CD4-positive, alpha-beta memory T cell (primary cell): ENCODE results near the gene AKR7A3. TPM values are rescaled to one million over a fixed set of nuclear protein-coding genes. Genes with fewer than 3 reads are reported as not detected.

Experiments used
- CTCF ChIA-PET: fragments of 350-600 bp; sonication (Branson Sonifier 250); formaldehyde crosslinking; loops from one replicate; lab custom pipeline; 2021; ENCODE audit warnings: inconsistent platforms; ENCODE audit not compliant: partially characterized antibody; lab: Charles Lee
- POLR2A ChIA-PET: fragments of 350-600 bp; sonication (Branson Sonifier 250); formaldehyde crosslinking; loops from one replicate; lab custom pipeline; 2021; ENCODE audit not compliant: partially characterized antibody; lab: Charles Lee
- DNase-seq, 5 donors: peaks; one replicate each; pipeline versions ENCODE4 v3.0.0 to v3.0.0-alpha.2; 2020 to 2022; ENCODE audit warnings: mixed read lengths in 1 of 5
- H3K27ac ChIP-seq: one replicate; pipeline ENCODE4 v1.7.0; 2013; ENCODE audit warnings: low read depth, low read length
- H3K27me3 ChIP-seq: 2 replicates; pipeline ENCODE4 v1.7.0; 2013; ENCODE audit warnings: mild to moderate bottlenecking, low read length, moderate library complexity; ENCODE audit not compliant: insufficient read depth
- H3K36me3 ChIP-seq: 2 replicates; pipeline ENCODE4 v1.7.0; 2013; ENCODE audit warnings: mild to moderate bottlenecking, low read length, moderate library complexity; ENCODE audit not compliant: insufficient read depth
- H3K4me1 ChIP-seq: 2 replicates; pipeline ENCODE4 v1.7.0; 2013; ENCODE audit warnings: mild to moderate bottlenecking, low read length, moderate library complexity; ENCODE audit not compliant: insufficient read depth
- H3K4me3 ChIP-seq, 2 donors: one replicate each; pipeline ENCODE4 v1.7.0; 2013; ENCODE audit warnings: low read length in 2 of 2, mild to moderate bottlenecking in 1 of 2
- H3K9me3 ChIP-seq, 2 donors: one replicate each; pipeline ENCODE4 v1.7.0; 2013; ENCODE audit warnings: low read length in 2 of 2, control low read depth in 1 of 2; ENCODE audit not compliant: control insufficient read depth in 1 of 2
- H3K27ac Mint-ChIP-seq, 7 donors: one replicate each; pipeline ENCODE4 v1.8.0; 2020 to 2021; ENCODE audit warnings: mixed read lengths in 7 of 7, mild to moderate bottlenecking in 6 of 7, inconsistent platforms in 3 of 7, moderate library complexity in 3 of 7
- H3K27me3 Mint-ChIP-seq, 2 donors: one replicate each; pipeline ENCODE4 v1.8.0; 2020 to 2021; ENCODE audit warnings: mixed read lengths in 2 of 2
- H3K36me3 Mint-ChIP-seq, 2 donors: one replicate each; pipeline ENCODE4 v1.8.0; 2020 to 2021; ENCODE audit warnings: mixed read lengths in 2 of 2, inconsistent platforms in 1 of 2, mild to moderate bottlenecking in 1 of 2
- H3K4me1 Mint-ChIP-seq, 4 donors: one replicate each; pipeline ENCODE4 v1.8.0; 2020 to 2021; ENCODE audit warnings: mixed read lengths in 4 of 4, mild to moderate bottlenecking in 1 of 4
- H3K4me3 Mint-ChIP-seq, 8 donors: one replicate each; pipeline ENCODE4 v1.8.0; 2020 to 2021; ENCODE audit warnings: mixed read lengths in 8 of 8, mild to moderate bottlenecking in 7 of 8, moderate library complexity in 6 of 8, inconsistent platforms in 3 of 8
- H3K9me3 Mint-ChIP-seq, 8 donors: one replicate each; pipeline ENCODE4 v1.8.0; 2020 to 2021; ENCODE audit warnings: mixed read lengths in 8 of 8, mild to moderate bottlenecking in 5 of 8, inconsistent platforms in 3 of 8, moderate library complexity in 1 of 8
- intact Hi-C: fragments of 100-400 bp; cut with micrococcal nuclease; formaldehyde crosslinking; loops from one replicate; pipeline ENCODE4 v1.15.1; 2023
- polyA plus RNA-seq, 2 donors: library from polyadenylated mRNA; unstranded; fragments of 300-500 nt; fragmentation: Illumina TruSeq; gene quantifications; one replicate each; pipeline ENCODE4 v1.2.3, GENCODE V29; 2021
- total RNA-seq, 2 experiments: library from RNA; stranded (reverse); gene quantifications; one replicate each; pipeline ENCODE4 v1.2.3, GENCODE V29; 2021

Gene AKR7A3
- total and polyA plus RNA-seq, 4 experiments from 2014 or later, result 0.86 to 1.1 TPM; not detected in 2

GRCh38 chr1:19326748-19327065, 38.1 kb upstream of the AKR7A3 start:
- ChIA-PET CTCF (no interaction called here), POLR2A (no interaction called here)
- no peak for DNase-seq
- peaks cover 0 to 9% (median 0%) of the 10 kb centered on the region in 8 donors for H3K9me3 Mint-ChIP-seq
- H3K36me3 Mint-ChIP-seq, result peaks cover 5 to 12% of the 10 kb centered on the region in 2 donors
- H3K27ac ChIP-seq, result no peak overlapping the region
- H3K36me3 ChIP-seq, result no peaks in the 10 kb centered on the region
- H3K27me3 Mint-ChIP-seq, result no peaks in the 10 kb centered on the region
- H3K4me3 Mint-ChIP-seq, result no peak overlapping the region
- no peaks in the 10 kb centered on the region for H3K27me3 ChIP-seq
- no peak overlapping the region for H3K4me3 ChIP-seq
- H3K4me1 ChIP-seq, result no peaks in the 10 kb centered on the region
- H3K27ac Mint-ChIP-seq, result peak overlapping the region in 2 of 7 donors; percentile 51 to 57
- no peaks in the 10 kb centered on the region for H3K4me1 Mint-ChIP-seq
- intact Hi-C loops, result no loop called here
- H3K9me3 ChIP-seq, result no peaks in the 10 kb centered on the region

GRCh38 chr1:19325958-19326747, 37.6 kb upstream of the AKR7A3 start:
- no peaks in the 10 kb centered on the region for H3K27me3 ChIP-seq
- POLR2A ChIA-PET, result no interaction called here
- Mint-ChIP-seq H3K27me3 (no peaks in the 10 kb centered on the region), H3K27ac (peak overlapping the region in 3 of 7 donors; percentile 36 to 59 (median 52)), H3K9me3 (peaks cover 0 to 9% (median 0%) of the 10 kb centered on the region in 8 donors), H3K4me1 (no peaks in the 10 kb centered on the region), H3K4me3 (no peak overlapping the region), H3K36me3 (peaks cover 5 to 13% of the 10 kb centered on the region in 2 donors)
- CTCF ChIA-PET, result no interaction called here
- no peaks in the 10 kb centered on the region for H3K4me1 ChIP-seq
- no peak for DNase-seq
- no peak overlapping the region for H3K4me3 ChIP-seq
- intact Hi-C loops, result no loop called here
- no peak overlapping the region for H3K27ac ChIP-seq
- H3K9me3 ChIP-seq, result no peaks in the 10 kb centered on the region
- H3K36me3 ChIP-seq, result no peaks in the 10 kb centered on the region

GRCh38 chr1:19325368-19325957, 36.9 kb upstream of the AKR7A3 start:
- peaks cover 0 to 9% (median 0%) of the 10 kb centered on the region in 8 donors for H3K9me3 Mint-ChIP-seq
- peaks cover 5 to 13% of the 10 kb centered on the region in 2 donors for H3K36me3 Mint-ChIP-seq
- H3K4me1 ChIP-seq, result no peaks in the 10 kb centered on the region
- no peaks in the 10 kb centered on the region for H3K9me3 ChIP-seq
- ChIA-PET POLR2A (no interaction called here), CTCF (no interaction called here)
- H3K36me3 ChIP-seq, result no peaks in the 10 kb centered on the region
- no peak overlapping the region for H3K4me3 Mint-ChIP-seq
- no peaks in the 10 kb centered on the region for H3K4me1 Mint-ChIP-seq
- intact Hi-C loops, result no loop called here
- no peaks in the 10 kb centered on the region for H3K27me3 ChIP-seq
- no peaks in the 10 kb centered on the region for H3K27me3 Mint-ChIP-seq
- no peak overlapping the region for H3K27ac Mint-ChIP-seq
- H3K27ac ChIP-seq, result no peak overlapping the region
- no peak overlapping the region for H3K4me3 ChIP-seq
- no peak for DNase-seq

GRCh38 chr1:19324665-19324990, 36.1 kb upstream of the AKR7A3 start:
- Histone ChIP-seq H3K27me3 (no peaks in the 10 kb centered on the region), H3K4me3 (no peak overlapping the region), H3K27ac (no peak overlapping the region), H3K9me3 (no peaks in the 10 kb centered on the region), H3K4me1 (no peaks in the 10 kb centered on the region), H3K36me3 (no peaks in the 10 kb centered on the region)
- Mint-ChIP-seq H3K27ac (peak overlapping the region in 1 of 7 donors; percentile 35), H3K9me3 (peaks cover 0 to 8% (median 0%) of the 10 kb centered on the region in 8 donors), H3K4me3 (no peak overlapping the region), H3K36me3 (peaks cover 5 to 13% of the 10 kb centered on the region in 2 donors), H3K4me1 (no peaks in the 10 kb centered on the region), H3K27me3 (no peaks in the 10 kb centered on the region)
- intact Hi-C loops, result no loop called here
- CTCF ChIA-PET, result no interaction called here
- POLR2A ChIA-PET, result no interaction called here
- no peak for DNase-seq

- peak overlapping the region in 1 of 7 donors; percentile 17 for H3K27ac Mint-ChIP-seq
- peak overlapping the region in 1 of 8 donors; percentile 26 for H3K4me3 Mint-ChIP-seq
These were observed 35.6 kb upstream of the AKR7A3 start for GRCh38 chr1:19323987-19324664.

GRCh38 chr1:19322481-19322880, 33.9 kb upstream of the AKR7A3 start:
- CTCF ChIA-PET, result interaction anchor here (1.3 kb wide), 1 partner anchor 11 kb away, joined by 3 read pairs; no protein-coding TSS in a partner anchor
- no peak overlapping the region for H3K4me3 Mint-ChIP-seq

More at GRCh38 chr1:19323987-19324664, 35.6 kb upstream of the AKR7A3 start:
- H3K9me3 ChIP-seq, result no peaks in the 10 kb centered on the region
- Mint-ChIP-seq H3K4me1 (no peaks in the 10 kb centered on the region), H3K36me3 (peaks cover 5 to 13% of the 10 kb centered on the region in 2 donors), H3K9me3 (peaks cover 0 to 8% (median 0%) of the 10 kb centered on the region in 8 donors), H3K27me3 (no peaks in the 10 kb centered on the region)
- no peaks in the 10 kb centered on the region for H3K27me3 ChIP-seq
- intact Hi-C loops, result no loop called here
- H3K27ac ChIP-seq, result no peak overlapping the region
- ChIA-PET POLR2A (no interaction called here), CTCF (no interaction called here)
- no peak for DNase-seq
- no peak overlapping the region for H3K4me3 ChIP-seq
- no peaks in the 10 kb centered on the region for H3K36me3 ChIP-seq
- H3K4me1 ChIP-seq, result no peaks in the 10 kb centered on the region

GRCh38 chr1:19321071-19321470, 32.5 kb upstream of the AKR7A3 start:
- Mint-ChIP-seq H3K4me1 (peaks cover 0 to 7% (median 4%) of the 10 kb centered on the region in 4 donors), H3K36me3 (peaks cover 7 to 19% of the 10 kb centered on the region in 2 donors), H3K27me3 (no peaks in the 10 kb centered on the region), H3K27ac (peak overlapping the region in 2 of 7 donors; percentile 22 to 46), H3K4me3 (peak overlapping the region in 1 of 8 donors; percentile 7), H3K9me3 (peaks cover 0 to 5% (median 0%) of the 10 kb centered on the region in 8 donors)
- POLR2A ChIA-PET, result no interaction called here
- Histone ChIP-seq H3K4me3 (no peak overlapping the region), H3K4me1 (no peaks in the 10 kb centered on the region), H3K36me3 (no peaks in the 10 kb centered on the region), H3K9me3 (no peaks in the 10 kb centered on the region), H3K27ac (no peak overlapping the region), H3K27me3 (no peaks in the 10 kb centered on the region)
- no peak for DNase-seq
- CTCF ChIA-PET, result no interaction called here
- intact Hi-C loops, result no loop called here

More at GRCh38 chr1:19322481-19322880, 33.9 kb upstream of the AKR7A3 start:
- Histone ChIP-seq H3K9me3 (no peaks in the 10 kb centered on the region), H3K4me1 (no peaks in the 10 kb centered on the region), H3K27ac (no peak overlapping the region), H3K4me3 (no peak overlapping the region), H3K36me3 (no peaks in the 10 kb centered on the region), H3K27me3 (no peaks in the 10 kb centered on the region)
- peaks cover 0 to 5% (median 2%) of the 10 kb centered on the region in 4 donors for H3K4me1 Mint-ChIP-seq
- H3K27me3 Mint-ChIP-seq, result no peaks in the 10 kb centered on the region
- POLR2A ChIA-PET, result no interaction called here
- H3K9me3 Mint-ChIP-seq, result peaks cover 0 to 8% (median 0%) of the 10 kb centered on the region in 8 donors
- H3K36me3 Mint-ChIP-seq, result peaks cover 7 to 19% of the 10 kb centered on the region in 2 donors
- DNase-seq, result no peak
- intact Hi-C loops, result no loop called here
- peak overlapping the region in 2 of 7 donors; percentile 13 to 80 for H3K27ac Mint-ChIP-seq
